Hypothalamus (tissue), 51 donors: Measurements from ENCODE around the gene OARD1.

Source experiments
- DNase-seq, 51 donors: peaks; one replicate each; lab custom pipeline; 2025; lab: John Stamatoyannopoulos, UW

OARD1 gene

DNA sequence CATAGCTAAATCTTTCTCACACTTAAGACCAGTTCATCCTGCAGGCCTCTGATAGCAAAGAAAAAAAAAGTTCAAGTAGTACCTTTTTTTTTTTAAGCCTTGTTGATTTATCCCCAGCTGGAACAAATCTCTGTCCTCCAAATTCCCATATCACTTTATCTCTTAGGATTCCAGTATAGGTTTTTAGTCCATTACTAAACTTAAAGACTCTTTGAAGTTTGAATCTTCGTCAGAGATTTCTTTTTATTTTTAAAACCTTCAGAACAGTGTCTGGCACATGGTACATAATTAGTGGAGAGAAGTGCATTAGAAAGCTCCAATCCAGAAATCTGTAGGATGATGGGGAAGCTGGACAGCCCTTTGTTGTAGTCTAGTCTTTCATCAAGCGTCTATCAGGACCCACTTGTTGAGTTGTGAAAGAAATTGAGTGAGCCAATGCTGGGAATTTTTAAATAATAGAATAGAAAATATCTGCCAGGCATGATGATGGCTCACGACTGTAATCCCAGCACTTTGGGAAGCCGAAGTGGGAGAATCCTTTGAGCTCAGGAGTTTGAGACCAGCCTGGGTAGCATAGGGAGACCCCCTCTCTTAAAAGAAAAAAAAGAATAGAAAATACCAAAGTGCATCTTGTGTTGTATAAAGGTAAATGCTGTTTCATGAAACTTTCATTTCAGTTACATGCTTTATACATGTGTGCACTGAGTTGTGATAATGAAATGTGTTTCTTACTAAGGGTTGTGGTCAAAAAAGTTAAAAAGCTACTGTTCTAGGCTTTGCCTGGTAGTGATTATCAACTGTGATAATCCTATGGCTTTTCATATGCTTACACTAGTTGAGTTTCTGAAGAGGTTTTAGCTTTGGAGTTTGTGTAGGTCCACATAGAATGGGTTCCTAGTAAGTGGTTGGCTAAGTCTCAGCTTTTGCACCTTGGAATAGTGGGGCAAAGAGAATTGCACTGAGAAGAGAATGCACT, 3.8 kb upstream of the OARD1 start:
- DNase-seq: no peak

- no peak for DNase-seq
These were observed 2.7 kb upstream of the OARD1 start for GRCh38 chr6:41074692-41075436.

- peak in 2 of 51 donors; percentile 4 to 59 for DNase-seq
These were observed 2.0 kb upstream of the OARD1 start for GRCh38 chr6:41073968-41074691.

- peak in 49 of 51 donors; percentile 7 to 76 (median 56) for DNase-seq
These were observed 1.2 kb upstream of the OARD1 start for GRCh38 chr6:41073203-41073967.

GRCh38 chr6:41072836-41073202, 663 bp upstream of the OARD1 start, which contains the start of gene NFYA:
Gene NFYA (plus strand): TSS chr6:41072974. CDS start chr6:41079090, 6,116 bp downstream.
- DNase-seq: peak in 43 of 51 donors; percentile 99 to 100 (median 100)

GRCh38 chr6:41071501-41071922, 644 bp downstream of the OARD1 start:
- peak in 2 of 51 donors; percentile 21 to 84 for DNase-seq

DNA sequence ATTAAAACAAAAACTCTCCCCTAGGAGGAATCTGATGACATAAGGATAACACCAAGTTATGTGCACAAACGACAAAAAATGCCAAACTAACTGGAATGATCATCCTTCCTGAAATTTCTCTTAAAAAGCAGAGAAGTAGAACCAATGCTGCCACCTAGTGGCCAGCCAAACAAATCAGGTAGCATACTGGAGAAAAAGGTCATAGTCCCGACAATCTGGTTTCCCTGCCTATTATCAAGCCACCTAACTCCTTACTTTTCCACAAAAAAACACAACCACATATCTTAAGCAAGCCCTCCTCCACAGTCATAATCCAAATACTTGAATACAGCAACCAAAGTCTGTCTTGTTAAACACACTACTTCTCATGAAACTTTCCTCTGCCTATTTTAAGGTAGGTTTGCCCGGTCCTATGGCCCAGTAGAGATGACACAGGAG, 5.3 kb downstream of the OARD1 start:
- DNase-seq: peak in 35 of 51 donors; percentile 2 to 80 (median 34)

DNA sequence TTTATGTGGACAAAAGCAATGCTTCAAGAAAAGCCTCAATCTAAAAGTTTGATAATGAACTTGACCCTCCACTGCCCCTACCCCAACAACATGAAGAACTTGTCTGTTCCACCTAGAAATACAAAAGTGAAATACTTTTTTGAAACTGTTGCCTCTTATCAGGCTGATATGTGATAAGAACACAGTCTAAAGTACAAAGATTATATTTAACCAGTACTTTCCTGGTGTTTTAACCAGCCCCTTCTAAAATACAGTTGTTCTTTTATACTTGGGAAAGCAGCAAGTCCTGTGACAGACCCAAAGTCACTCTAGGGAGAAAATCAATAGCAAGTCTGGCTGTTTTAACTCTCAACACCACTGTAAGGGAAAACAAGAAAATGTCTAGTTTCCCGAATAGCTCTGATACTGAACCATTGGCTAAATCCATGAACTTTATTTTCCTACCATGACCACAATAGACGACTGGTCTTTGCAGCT, 6.6 kb downstream of the OARD1 start:
- no peak for DNase-seq

DNA sequence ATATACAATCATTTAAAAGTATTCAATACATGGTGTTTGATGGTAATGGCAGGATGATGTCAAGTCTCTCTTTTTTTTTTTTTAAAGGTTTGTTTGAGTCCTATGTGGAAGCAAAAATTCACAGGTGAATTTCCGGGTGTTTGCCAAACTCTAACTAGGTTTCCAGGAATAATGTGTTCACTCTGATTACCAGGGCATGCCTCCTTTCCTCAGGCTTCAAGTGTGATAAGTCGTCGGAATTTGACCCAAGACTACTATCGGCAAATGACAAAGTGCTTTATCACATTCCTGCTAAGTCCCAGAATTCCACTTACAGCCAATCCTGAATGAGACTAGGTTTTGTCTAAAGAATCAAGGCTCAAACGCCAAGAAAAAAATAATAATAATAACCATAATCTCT, 7.3 kb downstream of the OARD1 start:
- DNase-seq: no peak

DNA sequence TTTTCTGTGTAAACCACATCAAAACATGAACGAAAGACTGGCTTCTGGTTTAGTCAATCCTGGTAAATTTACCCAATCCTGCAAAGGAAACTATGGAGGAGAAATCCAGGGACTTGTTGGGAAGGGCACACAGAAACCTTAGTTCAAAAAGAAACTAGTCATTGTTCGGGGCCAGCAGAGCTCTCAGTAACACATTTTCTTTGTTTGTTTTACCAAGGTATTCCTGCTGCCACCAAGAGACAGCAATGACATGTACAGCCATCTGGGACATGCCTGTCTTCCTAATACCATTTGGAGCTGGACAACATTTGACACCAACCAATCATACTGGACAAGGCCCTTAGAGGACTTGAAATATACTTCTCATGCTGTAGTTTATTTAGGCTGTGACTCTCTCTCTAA, 8.3 kb downstream of the OARD1 start:
- DNase-seq: no peak

DNA sequence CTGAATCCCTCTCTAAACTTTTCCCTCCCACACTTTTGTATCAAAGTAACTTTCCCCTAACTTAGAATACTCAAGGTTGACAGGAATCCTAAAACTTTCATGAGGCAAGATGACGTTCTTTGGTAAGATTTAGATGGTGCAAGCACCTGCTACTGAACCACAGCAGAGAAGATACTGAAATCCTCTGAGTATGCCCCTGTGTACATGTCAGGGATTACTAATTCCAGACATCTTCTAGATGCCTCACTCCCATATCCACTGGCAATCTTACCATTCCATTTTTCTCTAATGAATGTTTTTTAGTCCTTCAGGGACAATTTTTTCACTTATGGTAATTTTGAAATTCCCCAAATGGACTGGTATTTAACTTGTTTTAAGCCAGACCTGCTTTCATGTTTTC, 10.1 kb downstream of the OARD1 start:
- no peak for DNase-seq

DNA sequence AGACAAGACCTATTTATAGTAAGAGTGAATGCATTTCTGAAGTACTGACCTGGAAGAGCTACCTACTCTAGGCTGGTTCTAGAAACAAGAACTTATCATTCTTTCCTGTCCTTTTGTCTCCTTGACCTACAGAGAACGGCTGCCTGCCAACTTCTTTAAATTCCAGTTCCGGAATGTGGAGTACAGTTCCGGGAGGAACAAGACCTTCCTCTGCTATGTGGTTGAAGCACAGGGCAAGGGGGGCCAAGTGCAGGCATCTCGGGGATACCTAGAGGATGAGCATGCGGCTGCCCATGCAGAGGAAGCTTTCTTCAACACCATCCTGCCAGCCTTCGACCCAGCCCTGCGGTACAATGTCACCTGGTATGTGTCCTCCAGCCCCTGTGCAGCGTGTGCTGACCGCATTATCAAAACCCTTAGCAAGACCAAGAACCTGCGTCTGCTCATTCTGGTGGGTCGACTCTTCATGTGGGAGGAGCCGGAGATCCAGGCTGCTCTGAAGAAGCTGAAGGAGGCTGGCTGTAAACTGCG, 10.9 kb downstream of the OARD1 start:
- DNase-seq: no peak

DNA sequence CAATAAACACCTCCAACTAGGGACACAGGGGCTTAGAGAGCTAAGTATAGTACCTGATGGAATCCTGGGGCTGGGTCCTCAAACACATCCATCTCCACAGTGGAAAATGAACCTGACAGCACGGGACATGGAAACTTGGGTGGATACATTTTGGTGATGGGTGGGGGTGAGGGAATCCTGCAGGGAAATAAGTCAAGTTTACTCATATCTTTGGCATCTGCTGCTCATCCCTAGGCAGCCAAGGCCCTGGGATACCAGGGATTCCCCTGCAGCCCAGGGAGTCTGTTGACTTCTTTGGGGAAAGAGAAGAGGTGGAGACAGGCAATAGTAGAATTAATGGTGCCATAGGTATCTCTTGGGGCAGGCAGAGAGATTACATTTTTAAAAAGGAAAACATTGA, 12.6 kb downstream of the OARD1 start:
- DNase-seq: no peak

GRCh38 chr6:41058783-41059181, 13.4 kb downstream of the OARD1 start:
- no peak for DNase-seq

- no peak for DNase-seq
These were observed 15.2 kb downstream of the OARD1 start for GRCh38 chr6:41056768-41057490.

DNA sequence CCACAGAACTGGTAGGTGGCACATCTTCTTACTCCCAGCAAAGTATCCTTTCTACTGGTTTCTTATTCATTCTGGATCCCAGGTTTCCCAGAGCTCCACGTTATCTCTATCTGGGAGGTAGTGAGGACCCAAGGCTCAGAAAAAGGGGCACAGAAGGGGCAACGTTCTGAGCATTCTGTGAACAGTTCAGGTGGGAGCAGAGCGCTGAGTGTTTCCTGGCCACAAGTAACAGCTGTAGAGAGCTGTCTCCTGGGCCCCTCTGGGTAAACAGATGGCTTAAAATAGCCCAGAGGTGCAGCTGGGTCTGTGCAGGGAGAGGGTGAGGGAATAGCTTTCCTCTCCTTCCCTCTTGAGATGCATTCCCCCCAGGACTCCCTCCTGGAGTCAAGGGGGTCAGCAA, 17.0 kb downstream of the OARD1 start:
- no peak for DNase-seq

DNA sequence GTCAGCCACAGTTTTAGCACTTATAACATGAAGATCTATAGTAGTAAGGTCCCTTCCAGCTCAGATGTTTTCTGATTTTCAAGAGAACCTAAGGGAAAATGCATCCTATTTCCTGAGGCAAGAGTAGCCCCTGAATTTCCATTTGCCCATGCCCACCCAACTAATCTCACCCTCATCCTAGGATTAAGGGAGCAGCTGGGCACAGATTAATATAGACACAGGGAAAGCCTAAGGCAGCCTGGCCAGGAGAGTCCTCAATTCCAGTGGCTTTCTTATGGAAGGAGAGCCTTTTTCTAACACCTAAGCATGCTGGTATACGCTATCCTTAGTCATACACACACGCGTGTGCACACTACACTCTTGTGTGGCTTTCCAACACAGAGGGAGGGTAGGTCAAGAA, 17.6 kb downstream of the OARD1 start:
- no peak for DNase-seq

- no peak for DNase-seq
These were observed 19.1 kb downstream of the OARD1 start, which contains the start of gene APOBEC2 for GRCh38 chr6:41053041-41053440. Gene APOBEC2 (plus strand): TSS chr6:41053202. CDS start chr6:41053348, 146 bp downstream.

DNA sequence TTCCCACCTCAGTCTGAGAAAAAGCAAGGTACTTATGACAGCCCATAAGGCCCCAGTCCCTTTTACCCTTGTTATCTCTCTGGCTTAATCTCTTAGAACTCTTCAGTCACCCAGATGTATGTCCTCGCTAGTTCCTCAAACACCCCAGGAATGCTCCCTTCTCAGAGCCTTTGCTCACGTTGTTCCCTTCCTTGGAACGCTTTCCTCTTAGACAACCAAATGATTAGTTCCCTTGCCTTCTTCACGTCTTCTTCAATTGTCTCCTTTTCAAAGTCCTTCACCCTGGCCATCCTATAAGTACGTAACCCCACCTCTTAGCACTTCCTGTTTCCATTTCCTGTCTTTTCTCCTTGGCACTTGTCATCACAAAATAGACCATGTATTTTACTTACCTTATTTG, 20.3 kb downstream of the OARD1 start:
- DNase-seq: no peak
